ENCODE data around the gene NBPF1. TPM values are rescaled to one million over a fixed set of nuclear protein-coding genes. Genes with fewer than 3 reads are reported as not detected.
"Not testable (repeated sequence)": the region's sequence is repeated elsewhere in the genome, so short reads cannot be mapped to it uniquely, and the experiment has no call there.

Gene NBPF1
- total RNA-seq, 1 donor from 2014 or later, result 69.4 TPM

GRCh38 chr1:16519255-16519951 is 94.0 kb downstream of the NBPF1 start:
- not testable (repeated sequence) for H3K4me1 ChIP-seq (ENCODE audit: control insufficient read depth in 3 of 3, insufficient read depth in 3 of 3, low read length in 3 of 3); H3K27ac ChIP-seq (ENCODE audit: low read depth, low read length); H3K36me3 ChIP-seq (ENCODE audit: control insufficient read depth in 3 of 3, insufficient read depth in 3 of 3, low read length in 3 of 3); H3K4me3 ChIP-seq (ENCODE audit: low read length in 3 of 3); H3K9me3 ChIP-seq (ENCODE audit: control insufficient read depth in 3 of 3, low read length in 3 of 3); H3K9ac ChIP-seq (ENCODE audit: low read depth in 1 of 3, low read length in 3 of 3)
- peaks cover 5 to 13% (median 8%) of the 10 kb centered on the region in 3 donors for H3K27me3 ChIP-seq (ENCODE audit: control insufficient read depth in 3 of 3, insufficient read depth in 3 of 3, low read length in 3 of 3)

DNA sequence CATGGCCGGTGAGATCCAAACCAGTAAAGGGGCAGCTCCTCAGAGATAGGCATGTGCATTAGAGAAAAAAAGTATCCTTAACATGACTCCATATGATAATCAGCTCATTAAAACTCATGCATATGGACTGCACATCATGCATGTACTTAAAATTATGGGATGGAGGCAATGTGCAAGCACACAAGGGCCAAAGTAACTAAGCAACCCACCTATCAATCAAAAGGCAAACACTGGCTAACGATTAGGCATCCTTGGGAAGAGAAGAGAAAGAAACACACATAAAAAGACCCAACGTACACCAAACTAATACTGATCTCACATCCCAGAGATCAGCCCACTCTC is 94.5 kb downstream of the NBPF1 start:
- not testable (repeated sequence) for H3K36me3 ChIP-seq (ENCODE audit: control insufficient read depth in 3 of 3, insufficient read depth in 3 of 3, low read length in 3 of 3); H3K9me3 ChIP-seq (ENCODE audit: control insufficient read depth in 3 of 3, low read length in 3 of 3); H3K4me1 ChIP-seq (ENCODE audit: control insufficient read depth in 3 of 3, insufficient read depth in 3 of 3, low read length in 3 of 3); H3K4me3 ChIP-seq (ENCODE audit: low read length in 3 of 3); H3K27ac ChIP-seq (ENCODE audit: low read depth, low read length); H3K9ac ChIP-seq (ENCODE audit: low read depth in 1 of 3, low read length in 3 of 3)
- peaks cover 5 to 13% (median 8%) of the 10 kb centered on the region in 3 donors for H3K27me3 ChIP-seq (ENCODE audit: control insufficient read depth in 3 of 3, insufficient read depth in 3 of 3, low read length in 3 of 3)

- H3K4me3 ChIP-seq (ENCODE audit: low read length in 3 of 3); H3K36me3 ChIP-seq (ENCODE audit: control insufficient read depth in 3 of 3, insufficient read depth in 3 of 3, low read length in 3 of 3); H3K4me1 ChIP-seq (ENCODE audit: control insufficient read depth in 3 of 3, insufficient read depth in 3 of 3, low read length in 3 of 3); H3K9me3 ChIP-seq (ENCODE audit: control insufficient read depth in 3 of 3, low read length in 3 of 3); H3K27ac ChIP-seq (ENCODE audit: low read depth, low read length); H3K9ac ChIP-seq (ENCODE audit: low read depth in 1 of 3, low read length in 3 of 3): not testable (repeated sequence)
- H3K27me3 ChIP-seq (ENCODE audit: control insufficient read depth in 3 of 3, insufficient read depth in 3 of 3, low read length in 3 of 3), result peaks cover 5 to 13% (median 8%) of the 10 kb centered on the region in 3 donors
These were observed 96.5 kb downstream of the NBPF1 start for GRCh38 chr1:16516694-16517410.

GRCh38 chr1:16514107-16515055 is 99.0 kb downstream of the NBPF1 start, which contains the start of gene RNU1-1:
TSS of gene RNU1-1 (minus strand) at chr1:16514285.
- H3K27me3 ChIP-seq (ENCODE audit: control insufficient read depth in 3 of 3, insufficient read depth in 3 of 3, low read length in 3 of 3); H3K4me1 ChIP-seq (ENCODE audit: control insufficient read depth in 3 of 3, insufficient read depth in 3 of 3, low read length in 3 of 3); H3K36me3 ChIP-seq (ENCODE audit: control insufficient read depth in 3 of 3, insufficient read depth in 3 of 3, low read length in 3 of 3); H3K9me3 ChIP-seq (ENCODE audit: control insufficient read depth in 3 of 3, low read length in 3 of 3): not testable (repeated sequence)
- H3K27ac ChIP-seq (ENCODE audit: low read depth, low read length), result peak within 1 kb of the TSS; percentile 77
- peak within 1 kb of the TSS; percentile 49 to 63 (median 52) for H3K4me3 ChIP-seq (ENCODE audit: low read length in 3 of 3)
- peak within 1 kb of the TSS; percentile 71 to 83 (median 74) for H3K9ac ChIP-seq (ENCODE audit: low read depth in 1 of 3, low read length in 3 of 3)

- not testable (repeated sequence) for H3K4me3 ChIP-seq (ENCODE audit: low read length in 3 of 3); H3K27me3 ChIP-seq (ENCODE audit: control insufficient read depth in 3 of 3, insufficient read depth in 3 of 3, low read length in 3 of 3); H3K9me3 ChIP-seq (ENCODE audit: control insufficient read depth in 3 of 3, low read length in 3 of 3); H3K4me1 ChIP-seq (ENCODE audit: control insufficient read depth in 3 of 3, insufficient read depth in 3 of 3, low read length in 3 of 3); H3K36me3 ChIP-seq (ENCODE audit: control insufficient read depth in 3 of 3, insufficient read depth in 3 of 3, low read length in 3 of 3)
- Histone ChIP-seq H3K9ac (ENCODE audit: low read depth in 1 of 3, low read length in 3 of 3) (peak overlapping the region in 1 of 3 donors; percentile 50), H3K27ac (ENCODE audit: low read depth, low read length) (peak overlapping the region; percentile 54)
These were observed 99.8 kb downstream of the NBPF1 start for GRCh38 chr1:16513412-16514106.

GRCh38 chr1:16512624-16513411 is 100.5 kb downstream of the NBPF1 start:
- H3K4me1 ChIP-seq (ENCODE audit: control insufficient read depth in 3 of 3, insufficient read depth in 3 of 3, low read length in 3 of 3); H3K9me3 ChIP-seq (ENCODE audit: control insufficient read depth in 3 of 3, low read length in 3 of 3); H3K4me3 ChIP-seq (ENCODE audit: low read length in 3 of 3); H3K36me3 ChIP-seq (ENCODE audit: control insufficient read depth in 3 of 3, insufficient read depth in 3 of 3, low read length in 3 of 3); H3K27ac ChIP-seq (ENCODE audit: low read depth, low read length); H3K27me3 ChIP-seq (ENCODE audit: control insufficient read depth in 3 of 3, insufficient read depth in 3 of 3, low read length in 3 of 3); H3K9ac ChIP-seq (ENCODE audit: low read depth in 1 of 3, low read length in 3 of 3): not testable (repeated sequence)

Small RNA genes within 50 kb of the gene (small RNA-seq; reads per million reads assigned to genes)
- gene RNU1-1, result 0.07 reads per million
- not detected for gene RNU1-6P

Other genes with a start within 250 kb of the NBPF1 start
- gene SZRD1, start 246.3 kb downstream of the NBPF1 start, total RNA-seq, result 13.0 TPM
- gene SPATA21, start 176.1 kb downstream of the NBPF1 start, total RNA-seq, result not detected
- gene NECAP2, start 172.8 kb downstream of the NBPF1 start, total RNA-seq, result 40.2 TPM
- gene RNU1-1, start 99.3 kb downstream of the NBPF1 start, total RNA-seq, result under 0.01 TPM
- gene RNU1-3, start 53.4 kb upstream of the NBPF1 start, total RNA-seq, result under 0.01 TPM
- gene RNU1-4, start 127.0 kb upstream of the NBPF1 start, total RNA-seq, result under 0.01 TPM

Data from skeletal muscle tissue (tissue), 5 donors.